HEK293 (cell line): ENCODE results near the gene MMP12.

Experiments
- CTCF ChIA-PET: fragments of 350-600 bp; formaldehyde crosslinking; extraction: SDS; loops from one replicate; lab custom pipeline; 2021; ENCODE audit warnings: antibody characterized with exemption; lab: Yijun Ruan, JAX
- POLR2A ChIA-PET: fragments of 300-600 bp; formaldehyde crosslinking; extraction: SDS; loops from one replicate; lab custom pipeline; 2020; ENCODE audit warnings: antibody characterized with exemption, inconsistent platforms; lab: Yijun Ruan, JAX
- H3K27ac ChIP-seq: fragments of 200-500 bp; sonication (Bioruptor generic); 2 replicates; pipeline ENCODE4 v1.5.1; 2014; ENCODE audit warnings: low read depth, low read length, control low read depth, inconsistent platforms; ENCODE audit errors: extremely low read depth
- H3K36me3 ChIP-seq, 2 experiments: fragments of 200-500 bp in 1 of 2; sonication (Bioruptor generic) in 1 of 2; 1 replicate in 1 of 2; 2 replicates in 1 of 2; pipeline ENCODE4 v1.5.1; 2014 to 2017; ENCODE audit warnings: inconsistent platforms in 2 of 2, low read length in 2 of 2; ENCODE audit not compliant: control insufficient read depth in 2 of 2, insufficient read depth in 1 of 2
- H3K4me1 ChIP-seq: fragments of 200-500 bp; sonication (Bioruptor generic); 2 replicates; pipeline ENCODE4 v1.5.1; 2014; ENCODE audit warnings: mild to moderate bottlenecking, low read length, inconsistent platforms; ENCODE audit not compliant: control insufficient read depth, insufficient read depth
- H3K4me3 ChIP-seq: 2 replicates; pipeline ENCODE4 v1.5.1; 2011; ENCODE audit warnings: low read depth, mild to moderate bottlenecking, control low read depth, low read length, moderate library complexity
- H3K9me3 ChIP-seq: fragments of 200-500 bp; sonication (Bioruptor generic); 2 replicates; pipeline ENCODE4 v1.5.1; 2014; ENCODE audit warnings: low read depth, low read length, inconsistent platforms; ENCODE audit not compliant: control insufficient read depth, insufficient read depth
- GFI1B ChIP-seq: fragments of 450-650 bp; formaldehyde crosslinking; IDR thresholded peaks from 2 replicates; pipeline ENCODE4 v1.5.1; 2016; ENCODE audit warnings: missing biosample characterization, missing genetic modification characterization
- GLIS1 ChIP-seq: fragments of 450-650 bp; formaldehyde crosslinking; IDR thresholded peaks from 2 replicates; pipeline ENCODE4 v1.5.1; 2016; ENCODE audit warnings: missing biosample characterization, missing genetic modification characterization
- HOXD13 ChIP-seq: sonication (generic); formaldehyde crosslinking; IDR thresholded peaks from 2 replicates; pipeline ENCODE4 v1.8.0; 2022; ENCODE audit warnings: missing genetic modification reagents, borderline replicate concordance
- KLF7 ChIP-seq: fragments of 450-650 bp; formaldehyde crosslinking; IDR thresholded peaks from 2 replicates; pipeline ENCODE4 v1.5.1; 2016; ENCODE audit warnings: missing biosample characterization, missing genetic modification characterization, borderline replicate concordance
- MEIS1 ChIP-seq: sonication (generic); formaldehyde crosslinking; IDR thresholded peaks from 2 replicates; pipeline ENCODE4 v1.8.1; 2022; ENCODE audit warnings: missing genetic modification reagents, mild to moderate bottlenecking, borderline replicate concordance
- SP2 ChIP-seq: fragments of 450-650 bp; formaldehyde crosslinking; IDR thresholded peaks from 2 replicates; pipeline ENCODE4 v1.5.1; 2016; ENCODE audit warnings: missing biosample characterization, missing genetic modification characterization
- SP3 ChIP-seq: fragments of 450-650 bp; formaldehyde crosslinking; IDR thresholded peaks from 2 replicates; pipeline ENCODE4 v1.5.1; 2016; ENCODE audit warnings: missing biosample characterization, missing genetic modification characterization
- SP7 ChIP-seq: fragments of 450-650 bp; formaldehyde crosslinking; IDR thresholded peaks from 2 replicates; pipeline ENCODE4 v1.5.1; 2016; ENCODE audit warnings: missing biosample characterization, missing genetic modification characterization
- ZBTB7A ChIP-seq: fragments of 450-650 bp; formaldehyde crosslinking; IDR thresholded peaks from 2 replicates; pipeline ENCODE4 v1.5.1; 2016; ENCODE audit warnings: low read depth, missing biosample characterization, missing genetic modification characterization
- ZNF10 ChIP-seq: fragments of 450-650 bp; formaldehyde crosslinking; IDR thresholded peaks from 2 replicates; pipeline ENCODE4 v1.5.1; 2017; ENCODE audit warnings: missing biosample characterization, missing genetic modification characterization
- ZNF112 ChIP-seq: fragments of 450-650 bp; formaldehyde crosslinking; IDR thresholded peaks from 2 replicates; pipeline ENCODE4 v1.5.0; 2017; ENCODE audit warnings: missing biosample characterization, missing genetic modification characterization
- ZNF146 ChIP-seq: fragments of 450-650 bp; formaldehyde crosslinking; IDR thresholded peaks from 2 replicates; pipeline ENCODE4 v1.5.1; 2016; ENCODE audit warnings: missing biosample characterization, missing genetic modification characterization
- ZNF169 ChIP-seq: fragments of 450-650 bp; formaldehyde crosslinking; IDR thresholded peaks from 2 replicates; pipeline ENCODE4 v1.5.1; 2016; ENCODE audit warnings: missing biosample characterization, missing genetic modification characterization
- ZNF174 ChIP-seq: fragments of 450-650 bp; formaldehyde crosslinking; IDR thresholded peaks from 2 replicates; pipeline ENCODE4 v1.5.0; 2017; ENCODE audit warnings: missing biosample characterization, mild to moderate bottlenecking, missing genetic modification characterization
- ZNF221 ChIP-seq: fragments of 450-650 bp; formaldehyde crosslinking; IDR thresholded peaks from 2 replicates; pipeline ENCODE4 v1.5.1; 2017; ENCODE audit warnings: missing biosample characterization, missing genetic modification characterization, borderline replicate concordance
- ZNF394 ChIP-seq: fragments of 450-650 bp; formaldehyde crosslinking; IDR thresholded peaks from 2 replicates; pipeline ENCODE4 v1.5.1; 2016; ENCODE audit warnings: missing biosample characterization, missing genetic modification characterization, mild to moderate bottlenecking, moderate library complexity, borderline replicate concordance
- ZNF501 ChIP-seq: fragments of 450-650 bp; formaldehyde crosslinking; IDR thresholded peaks from 2 replicates; pipeline ENCODE4 v1.5.1; 2016; ENCODE audit warnings: missing biosample characterization, missing genetic modification characterization
- ZNF555 ChIP-seq: fragments of 450-650 bp; formaldehyde crosslinking; conservative IDR thresholded peaks from 2 replicates; pipeline ENCODE4 v1.5.1; 2017; ENCODE audit warnings: missing biosample characterization, mild to moderate bottlenecking, missing genetic modification characterization, inconsistent platforms
- ZNF76 ChIP-seq: fragments of 450-650 bp; formaldehyde crosslinking; IDR thresholded peaks from 2 replicates; pipeline ENCODE4; 2016; ENCODE audit warnings: low read depth, missing biosample characterization, missing genetic modification characterization, borderline replicate concordance
- TF ChIP-seq, protein P1 (sequence below): fragments of 450-650 bp; formaldehyde crosslinking; IDR thresholded peaks from 2 replicates; pipeline ENCODE4 v1.5.1; 2016; ENCODE audit warnings: missing biosample characterization, missing genetic modification characterization, low read depth
- TF ChIP-seq, protein P2 (sequence below): fragments of 450-650 bp; formaldehyde crosslinking; IDR thresholded peaks from 2 replicates; pipeline ENCODE4 v1.5.1; 2017; ENCODE audit warnings: missing biosample characterization, missing genetic modification characterization
- TF ChIP-seq, protein P3 (sequence below): fragments of 450-650 bp; formaldehyde crosslinking; IDR thresholded peaks from 2 replicates; pipeline ENCODE4 v1.5.1; 2016; ENCODE audit warnings: missing biosample characterization, missing genetic modification characterization, borderline replicate concordance

MMP12 gene

DNA sequence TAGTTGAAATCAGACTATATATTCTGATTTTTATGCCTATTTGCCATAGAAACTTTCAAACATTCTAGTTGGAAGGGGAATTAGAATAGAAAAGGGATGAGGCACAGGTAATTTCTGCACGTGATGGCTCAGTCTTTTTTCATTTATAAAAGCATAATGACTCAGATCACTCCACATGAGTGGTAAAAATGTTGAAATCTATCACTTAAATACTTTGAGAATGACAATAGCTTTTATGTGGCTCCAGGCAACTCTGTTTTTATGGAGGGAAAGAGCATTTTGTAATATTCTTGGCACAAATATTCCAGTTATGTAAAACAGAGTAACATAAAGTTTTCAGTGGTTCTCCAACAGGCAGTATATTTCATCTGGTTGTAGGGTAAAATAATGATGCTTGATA, 25.5 kb downstream of the MMP12 start:
- ChIA-PET CTCF (no interaction called here), POLR2A (no interaction called here)
- Histone ChIP-seq H3K4me1 (no peaks in the 10 kb centered on the region), H3K4me3 (no peak overlapping the region), H3K27ac (no peak overlapping the region), H3K9me3 (no peaks in the 10 kb centered on the region), H3K36me3 (no peaks in the 10 kb centered on the region)
- TF ChIP-seq ZNF112 (tag by site-specific recombination) (no peak), KLF7 (tag by site-specific recombination) (no peak), ZNF501 (tag by site-specific recombination) (no peak), ZNF394 (tag by site-specific recombination) (no peak), ZNF555 (tag by site-specific recombination) (no peak), GFI1B (tag by site-specific recombination) (no peak), SP3 (tag by site-specific recombination) (no peak), ZNF10 (tag by site-specific recombination) (no peak), ZNF76 (tag by site-specific recombination) (no peak)
- TF ChIP-seq, protein P1, sequence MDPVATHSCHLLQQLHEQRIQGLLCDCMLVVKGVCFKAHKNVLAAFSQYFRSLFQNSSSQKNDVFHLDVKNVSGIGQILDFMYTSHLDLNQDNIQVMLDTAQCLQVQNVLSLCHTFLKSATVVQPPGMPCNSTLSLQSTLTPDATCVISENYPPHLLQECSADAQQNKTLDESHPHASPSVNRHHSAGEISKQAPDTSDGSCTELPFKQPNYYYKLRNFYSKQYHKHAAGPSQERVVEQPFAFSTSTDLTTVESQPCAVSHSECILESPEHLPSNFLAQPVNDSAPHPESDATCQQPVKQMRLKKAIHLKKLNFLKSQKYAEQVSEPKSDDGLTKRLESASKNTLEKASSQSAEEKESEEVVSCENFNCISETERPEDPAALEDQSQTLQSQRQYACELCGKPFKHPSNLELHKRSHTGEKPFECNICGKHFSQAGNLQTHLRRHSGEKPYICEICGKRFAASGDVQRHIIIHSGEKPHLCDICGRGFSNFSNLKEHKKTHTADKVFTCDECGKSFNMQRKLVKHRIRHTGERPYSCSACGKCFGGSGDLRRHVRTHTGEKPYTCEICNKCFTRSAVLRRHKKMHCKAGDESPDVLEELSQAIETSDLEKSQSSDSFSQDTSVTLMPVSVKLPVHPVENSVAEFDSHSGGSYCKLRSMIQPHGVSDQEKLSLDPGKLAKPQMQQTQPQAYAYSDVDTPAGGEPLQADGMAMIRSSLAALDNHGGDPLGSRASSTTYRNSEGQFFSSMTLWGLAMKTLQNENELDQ (tag by site-specific recombination): no peak

DNA sequence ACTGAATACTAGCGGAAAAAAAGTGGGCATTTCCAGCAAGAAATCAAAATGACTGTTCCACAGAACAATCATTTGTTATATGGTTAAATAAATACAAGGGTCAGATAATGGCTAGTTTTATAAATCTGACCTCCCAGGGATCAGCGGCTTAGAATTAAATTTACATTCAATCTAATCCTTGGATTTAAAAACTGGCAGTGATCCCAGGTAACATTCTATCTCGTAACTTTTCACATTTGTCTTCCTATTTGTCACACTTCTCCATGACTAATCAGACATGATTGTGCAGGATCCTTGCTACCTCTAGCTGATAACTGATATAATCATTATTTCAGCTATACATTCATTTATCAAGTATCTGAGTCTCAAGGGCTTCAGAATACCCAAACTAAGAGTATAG, 28.5 kb downstream of the MMP12 start:
- CTCF ChIA-PET: no interaction called here

More for the DNA sequence above, 28.5 kb downstream of the MMP12 start:
- Histone ChIP-seq H3K4me3 (no peak overlapping the region), H3K36me3 (no peaks in the 10 kb centered on the region), H3K4me1 (no peaks in the 10 kb centered on the region), H3K27ac (no peak overlapping the region), H3K9me3 (no peaks in the 10 kb centered on the region)
- POLR2A ChIA-PET: interaction anchor here (0.5 kb wide), 1 partner anchor 187 kb away, joined by 4 read pairs; no protein-coding TSS in a partner anchor
- TF ChIP-seq ZNF169 (no peak), ZNF221 (tag by site-specific recombination) (no peak), ZNF146 (tag by site-specific recombination) (no peak), SP7 (tag by site-specific recombination) (0 out of 2 replicates have a peak, but pooled peaks have one; percentile 12), HOXD13 (CRISPR knock-in tag) (no peak), ZBTB7A (tag by site-specific recombination) (no peak), ZNF174 (tag by site-specific recombination) (no peak), SP2 (tag by site-specific recombination) (no peak), GLIS1 (tag by site-specific recombination) (peak; percentile 67), MEIS1 (CRISPR knock-in tag) (peak; percentile 25; the same call in 1 of the 2 replicates)
- TF ChIP-seq, protein P2, sequence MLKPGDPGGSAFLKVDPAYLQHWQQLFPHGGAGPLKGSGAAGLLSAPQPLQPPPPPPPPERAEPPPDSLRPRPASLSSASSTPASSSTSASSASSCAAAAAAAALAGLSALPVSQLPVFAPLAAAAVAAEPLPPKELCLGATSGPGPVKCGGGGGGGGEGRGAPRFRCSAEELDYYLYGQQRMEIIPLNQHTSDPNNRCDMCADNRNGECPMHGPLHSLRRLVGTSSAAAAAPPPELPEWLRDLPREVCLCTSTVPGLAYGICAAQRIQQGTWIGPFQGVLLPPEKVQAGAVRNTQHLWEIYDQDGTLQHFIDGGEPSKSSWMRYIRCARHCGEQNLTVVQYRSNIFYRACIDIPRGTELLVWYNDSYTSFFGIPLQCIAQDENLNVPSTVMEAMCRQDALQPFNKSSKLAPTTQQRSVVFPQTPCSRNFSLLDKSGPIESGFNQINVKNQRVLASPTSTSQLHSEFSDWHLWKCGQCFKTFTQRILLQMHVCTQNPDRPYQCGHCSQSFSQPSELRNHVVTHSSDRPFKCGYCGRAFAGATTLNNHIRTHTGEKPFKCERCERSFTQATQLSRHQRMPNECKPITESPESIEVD (tag by site-specific recombination): 0 out of 2 replicates have a peak, but pooled peaks have one; percentile 14
- TF ChIP-seq, protein P3, sequence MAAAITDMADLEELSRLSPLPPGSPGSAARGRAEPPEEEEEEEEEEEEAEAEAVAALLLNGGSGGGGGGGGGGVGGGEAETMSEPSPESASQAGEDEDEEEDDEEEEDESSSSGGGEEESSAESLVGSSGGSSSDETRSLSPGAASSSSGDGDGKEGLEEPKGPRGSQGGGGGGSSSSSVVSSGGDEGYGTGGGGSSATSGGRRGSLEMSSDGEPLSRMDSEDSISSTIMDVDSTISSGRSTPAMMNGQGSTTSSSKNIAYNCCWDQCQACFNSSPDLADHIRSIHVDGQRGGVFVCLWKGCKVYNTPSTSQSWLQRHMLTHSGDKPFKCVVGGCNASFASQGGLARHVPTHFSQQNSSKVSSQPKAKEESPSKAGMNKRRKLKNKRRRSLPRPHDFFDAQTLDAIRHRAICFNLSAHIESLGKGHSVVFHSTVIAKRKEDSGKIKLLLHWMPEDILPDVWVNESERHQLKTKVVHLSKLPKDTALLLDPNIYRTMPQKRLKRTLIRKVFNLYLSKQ (tag by site-specific recombination): no peak
